CD14-positive monocyte (primary cell): ENCODE results near the gene ZNF740. TPM values are rescaled to one million over a fixed set of nuclear protein-coding genes. Genes with fewer than 3 reads are reported as not detected.

Experiments used
- DNase-seq, 3 donors: peaks; one replicate each; pipeline ENCODE4 v3.0.0-alpha.2; 2011 to 2022
- H2AFZ ChIP-seq: 2 replicates; pipeline ENCODE4 v1.6.0; 2012; ENCODE audit warnings: mild to moderate bottlenecking, low read depth, low read length, inconsistent platforms; ENCODE audit not compliant: insufficient read depth, poor library complexity, severe bottlenecking
- H3K27ac ChIP-seq, 2 donors: 1 replicate in 1 of 2; 2 replicates in 1 of 2; pipeline ENCODE4 v1.5.1; 2012 to 2013; ENCODE audit warnings: low read length in 2 of 2, control low read depth in 1 of 2, inconsistent platforms in 1 of 2, low read depth in 1 of 2, mild to moderate bottlenecking in 1 of 2
- H3K27me3 ChIP-seq, 2 donors: one replicate each; pipeline versions ENCODE4 v1.6.0 to v1.6.1; 2011 to 2013; ENCODE audit warnings: low read length in 2 of 2; ENCODE audit not compliant: control insufficient read depth in 2 of 2, insufficient read depth in 2 of 2
- H3K36me3 ChIP-seq, 2 donors: replicated peaks in 1 of 2; 1 replicate in 1 of 2; 2 replicates in 1 of 2; pipeline versions ENCODE4 v1.5.1 to v1.6.1; 2012 to 2013; ENCODE audit warnings: low read length in 2 of 2, control low read depth in 1 of 2, inconsistent platforms in 1 of 2, mild to moderate bottlenecking in 1 of 2; ENCODE audit not compliant: insufficient read depth in 2 of 2, control insufficient read depth in 1 of 2
- H3K4me1 ChIP-seq, 2 donors: 1 replicate in 1 of 2; 2 replicates in 1 of 2; pipeline versions ENCODE4 v1.5.1 to v1.6.1; 2012 to 2013; ENCODE audit warnings: low read length in 2 of 2, control low read depth in 1 of 2, inconsistent platforms in 1 of 2, mild to moderate bottlenecking in 1 of 2, moderate library complexity in 1 of 2; ENCODE audit not compliant: insufficient read depth in 2 of 2, control insufficient read depth in 1 of 2
- H3K4me2 ChIP-seq: replicated peaks from 2 replicates; pipeline ENCODE3; 2012; ENCODE audit warnings: low read length, moderate library complexity, mild to moderate bottlenecking; ENCODE audit not compliant: poor library complexity, severe bottlenecking; ENCODE audit errors: extremely low read depth
- H3K4me3 ChIP-seq, 3 experiments: fragments of 200-600 bp in 1 of 3; sonication (generic) in 1 of 3; replicated peaks in 1 of 3; 1 replicate in 2 of 3; 2 replicates in 1 of 3; pipeline ENCODE4 v1.5.1; 2011 to 2013; ENCODE audit warnings: low read length in 3 of 3, mild to moderate bottlenecking in 3 of 3, control low read depth in 2 of 3, low read depth in 2 of 3, inconsistent platforms in 1 of 3, moderate library complexity in 1 of 3
- H3K79me2 ChIP-seq: 2 replicates; pipeline ENCODE4 v1.6.0; 2012; ENCODE audit warnings: mild to moderate bottlenecking, control low read depth, inconsistent platforms, low read length, moderate library complexity; ENCODE audit not compliant: insufficient read depth
- H3K9ac ChIP-seq: 2 replicates; pipeline ENCODE4 v1.6.0; 2017; ENCODE audit warnings: low read length, mild to moderate bottlenecking; ENCODE audit not compliant: insufficient read depth, poor library complexity, severe bottlenecking
- H3K9me3 ChIP-seq, 2 donors: replicated peaks in 1 of 2; 1 replicate in 1 of 2; 2 replicates in 1 of 2; pipeline versions ENCODE4 v1.5.1 to v1.6.1; 2012 to 2013; ENCODE audit warnings: low read length in 2 of 2, control low read depth in 1 of 2; ENCODE audit not compliant: control insufficient read depth in 1 of 2, insufficient read depth in 1 of 2
- H4K20me1 ChIP-seq: 2 replicates; pipeline ENCODE4 v1.6.0; 2012; ENCODE audit warnings: mild to moderate bottlenecking, low read length, control low read depth, moderate library complexity; ENCODE audit not compliant: insufficient read depth
- H3K27ac Mint-ChIP-seq, 7 donors: one replicate each; pipeline ENCODE4 v1.8.0; 2020; ENCODE audit warnings: mild to moderate bottlenecking in 7 of 7, mixed read lengths in 7 of 7, moderate library complexity in 6 of 7, inconsistent platforms in 2 of 7
- H3K27me3 Mint-ChIP-seq, 3 donors: one replicate each; pipeline ENCODE4 v1.8.0; 2021 to 2022; ENCODE audit warnings: low read depth in 3 of 3, mild to moderate bottlenecking in 3 of 3, mixed read lengths in 3 of 3, moderate library complexity in 3 of 3, inconsistent platforms in 1 of 3
- H3K36me3 Mint-ChIP-seq, 2 donors: one replicate each; pipeline ENCODE4 v1.8.0; 2020; ENCODE audit warnings: mixed read lengths in 2 of 2, inconsistent platforms in 1 of 2, mild to moderate bottlenecking in 1 of 2
- H3K4me1 Mint-ChIP-seq: one replicate; pipeline ENCODE4 v1.8.0; 2020; ENCODE audit warnings: mild to moderate bottlenecking, mixed read lengths
- H3K4me3 Mint-ChIP-seq, 2 donors: one replicate each; pipeline ENCODE4 v1.8.0; 2020; ENCODE audit warnings: mild to moderate bottlenecking in 2 of 2, mixed read lengths in 2 of 2, moderate library complexity in 1 of 2
- H3K9me3 Mint-ChIP-seq, 7 donors: one replicate each; pipeline ENCODE4 v1.8.0; 2020 to 2022; ENCODE audit warnings: mixed read lengths in 7 of 7, mild to moderate bottlenecking in 6 of 7, moderate library complexity in 6 of 7, inconsistent platforms in 2 of 7
- WGBS: methylation state at CpG from one replicate; pipeline ENCODE4 v1.1.5; 2013; ENCODE audit warnings: missing lambda C conversion rate; ENCODE audit not compliant: insufficient coverage; 5-methylcytosine and 5-hydroxymethylcytosine counted together
- intact Hi-C, 2 donors: fragments of 100-400 bp; cut with micrococcal nuclease; formaldehyde crosslinking; loops; one replicate each; pipeline versions ENCODE4 v1.15.0 to v1.15.1; 2023
- polyA plus RNA-seq, 3 donors: library from polyadenylated mRNA; depleted of rRNA in 1 of 3; unstranded in 2 of 3; stranded (reverse) in 1 of 3; fragments of 300-500 nt in 2 of 3; fragments of >200 nt in 1 of 3; fragmentation: Illumina TruSeq in 2 of 3; gene quantifications; 1 replicate in 2 of 3; 2 replicates in 1 of 3; pipeline ENCODE4 v1.2.3, GENCODE V29; 2012 to 2021
- TF ChIP-seq, protein P1 (sequence below): fragments of 200-600 bp; IDR thresholded peaks from one replicate; pipeline ENCODE4 v1.8.0; 2022; ENCODE audit warnings: antibody characterized with exemption, mild to moderate bottlenecking

ZNF740 gene
- polyA plus RNA-seq, 3 donors: 0.74 to 15.4 (median 1.3) TPM

DNA sequence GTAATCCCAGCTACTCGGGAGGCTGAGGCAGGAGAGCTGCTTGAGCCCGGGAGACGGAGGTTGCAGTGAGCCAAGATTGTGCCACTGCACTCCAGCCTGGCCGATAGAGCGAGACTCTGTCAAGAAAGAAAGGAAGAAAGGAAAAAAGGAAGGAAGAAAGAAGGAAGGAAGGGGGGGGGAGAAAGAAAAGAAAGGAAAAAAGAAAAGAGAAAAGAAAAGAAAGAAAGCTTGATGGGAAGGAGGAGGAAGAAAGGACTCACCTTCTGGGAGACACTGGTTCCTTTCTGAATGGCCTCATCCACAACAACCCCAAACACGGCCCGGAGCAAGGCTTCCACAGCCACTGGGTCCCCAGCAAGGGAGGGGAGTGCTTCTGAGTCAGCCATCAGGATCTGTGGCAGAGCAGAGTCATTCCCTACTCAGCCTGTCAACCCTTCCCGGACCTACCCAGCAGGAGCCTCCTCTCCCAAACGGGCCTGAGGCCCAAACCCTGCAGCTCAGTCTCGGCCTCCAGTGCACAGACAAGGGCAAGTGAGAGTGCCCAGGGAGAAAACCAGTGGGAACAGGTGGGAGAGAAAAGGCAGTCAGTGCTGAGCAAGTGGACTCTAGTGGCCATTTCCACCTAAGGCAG lies 7.3 kb upstream of the ZNF740 start:
- Histone ChIP-seq H4K20me1 (no peaks in the 10 kb centered on the region), H3K27me3 (no peaks in the 10 kb centered on the region), H3K9ac (no peak overlapping the region), H3K4me1 (no peaks in the 10 kb centered on the region), H3K36me3 (peaks cover 6 to 31% of the 10 kb centered on the region in 2 donors), H2AFZ (no peak overlapping the region), H3K4me3 (no peak overlapping the region), H3K4me2 (no peak overlapping the region), H3K79me2 (no peaks in the 10 kb centered on the region), H3K27ac (no peak overlapping the region), H3K9me3 (no peaks in the 10 kb centered on the region)
- TF ChIP-seq, protein P1, sequence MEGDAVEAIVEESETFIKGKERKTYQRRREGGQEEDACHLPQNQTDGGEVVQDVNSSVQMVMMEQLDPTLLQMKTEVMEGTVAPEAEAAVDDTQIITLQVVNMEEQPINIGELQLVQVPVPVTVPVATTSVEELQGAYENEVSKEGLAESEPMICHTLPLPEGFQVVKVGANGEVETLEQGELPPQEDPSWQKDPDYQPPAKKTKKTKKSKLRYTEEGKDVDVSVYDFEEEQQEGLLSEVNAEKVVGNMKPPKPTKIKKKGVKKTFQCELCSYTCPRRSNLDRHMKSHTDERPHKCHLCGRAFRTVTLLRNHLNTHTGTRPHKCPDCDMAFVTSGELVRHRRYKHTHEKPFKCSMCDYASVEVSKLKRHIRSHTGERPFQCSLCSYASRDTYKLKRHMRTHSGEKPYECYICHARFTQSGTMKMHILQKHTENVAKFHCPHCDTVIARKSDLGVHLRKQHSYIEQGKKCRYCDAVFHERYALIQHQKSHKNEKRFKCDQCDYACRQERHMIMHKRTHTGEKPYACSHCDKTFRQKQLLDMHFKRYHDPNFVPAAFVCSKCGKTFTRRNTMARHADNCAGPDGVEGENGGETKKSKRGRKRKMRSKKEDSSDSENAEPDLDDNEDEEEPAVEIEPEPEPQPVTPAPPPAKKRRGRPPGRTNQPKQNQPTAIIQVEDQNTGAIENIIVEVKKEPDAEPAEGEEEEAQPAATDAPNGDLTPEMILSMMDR: no peak
- no peak overlapping the region for H3K27ac Mint-ChIP-seq
- intact Hi-C loops: no loop called here
- peaks cover 0 to 1% (median 0%) of the 10 kb centered on the region in 3 donors for H3K27me3 Mint-ChIP-seq
- WGBS: 97% methylated on average over 6 of the region's 10 CpGs
- no peak overlapping the region for H3K4me3 Mint-ChIP-seq
- peaks cover 4% of the 10 kb centered on the region for H3K4me1 Mint-ChIP-seq
- H3K9me3 Mint-ChIP-seq: no peaks in the 10 kb centered on the region
- H3K36me3 Mint-ChIP-seq: peaks cover 31 to 33% of the 10 kb centered on the region in 2 donors
- no peak for DNase-seq

DNA sequence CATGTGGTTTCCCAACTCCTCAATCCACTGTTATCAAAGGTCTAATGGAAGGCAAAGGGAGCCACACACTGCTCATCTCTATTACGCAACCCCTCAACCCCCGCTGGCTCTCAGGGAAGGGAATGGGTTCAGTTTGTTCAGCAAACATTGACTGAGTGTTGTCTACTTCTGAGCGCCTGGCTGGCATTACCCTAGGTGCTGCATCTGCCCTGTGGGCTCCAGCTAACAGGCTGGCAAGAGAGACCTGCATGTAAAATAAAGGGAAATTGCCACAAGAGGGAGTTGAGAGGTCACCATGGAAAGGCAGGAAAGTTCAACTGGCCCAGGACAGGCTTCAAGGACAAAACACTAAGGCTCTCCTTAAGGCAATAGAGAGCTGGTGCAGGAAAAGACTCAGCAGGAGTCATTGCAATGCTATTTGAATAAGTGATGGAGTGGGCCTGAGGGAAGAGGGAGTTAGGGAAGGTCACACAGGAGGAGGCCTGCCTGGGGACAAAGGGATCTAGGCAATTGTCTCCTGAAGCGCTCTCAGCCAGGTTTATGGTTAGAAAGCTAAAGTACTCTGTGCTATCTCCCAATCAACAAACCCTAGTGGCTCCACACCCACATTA lies 5.5 kb upstream of the ZNF740 start:
- H2AFZ ChIP-seq: no peak overlapping the region
- no peak overlapping the region for H3K27ac ChIP-seq
- H3K9ac ChIP-seq: no peak overlapping the region
- TF ChIP-seq, protein P1: peak; percentile 41
- peaks cover 7 to 9% of the 10 kb centered on the region in 2 donors for H3K4me1 ChIP-seq
- H3K27me3 Mint-ChIP-seq: peaks cover 0 to 1% (median 0%) of the 10 kb centered on the region in 3 donors
- DNase-seq: peak; percentile 11 to 25 (median 23)
- H3K4me1 Mint-ChIP-seq: peaks cover 13% of the 10 kb centered on the region
- H3K9me3 ChIP-seq: no peaks in the 10 kb centered on the region
- peaks cover 27 to 28% of the 10 kb centered on the region in 2 donors for H3K36me3 Mint-ChIP-seq
- H3K27me3 ChIP-seq: no peaks in the 10 kb centered on the region
- peaks cover 6 to 26% of the 10 kb centered on the region in 2 donors for H3K36me3 ChIP-seq
- H3K4me3 ChIP-seq: no peak overlapping the region
- peak overlapping the region in 1 of 7 donors; percentile 54 for H3K27ac Mint-ChIP-seq
- no peaks in the 10 kb centered on the region for H3K9me3 Mint-ChIP-seq
- WGBS: 71% methylated on average over 1 of the region's 4 CpGs
- intact Hi-C loops: no loop called here
- H3K79me2 ChIP-seq: peaks cover 5% of the 10 kb centered on the region
- H4K20me1 ChIP-seq: no peaks in the 10 kb centered on the region
- H3K4me2 ChIP-seq: no peak overlapping the region
- no peak overlapping the region for H3K4me3 Mint-ChIP-seq
